WERI-Rb-1 (cell line): ENCODE measurements around the gene IBA57.

Source experiments
- DNase-seq: peaks from one replicate; pipeline ENCODE4 v3.0.0-alpha.2; 2020
- H3K27ac ChIP-seq: fragments of 250-450 bp; sonication (Bioruptor Pico); 2 replicates; pipeline ENCODE4 v1.5.1; 2020; ENCODE audit warnings: mild to moderate bottlenecking, moderate library complexity
- H3K27me3 ChIP-seq: fragments of 250-450 bp; sonication (Bioruptor Pico); 2 replicates; pipeline ENCODE4 v1.5.1; 2021; ENCODE audit warnings: mild to moderate bottlenecking, low read depth, moderate library complexity; ENCODE audit not compliant: insufficient read depth, severe bottlenecking
- H3K36me3 ChIP-seq: fragments of 250-450 bp; sonication (Bioruptor Pico); 2 replicates; pipeline ENCODE4 v1.5.1; 2020; ENCODE audit warnings: mild to moderate bottlenecking, moderate library complexity
- H3K4me3 ChIP-seq: 2 replicates; pipeline ENCODE4 v1.5.1; 2011; ENCODE audit warnings: low read depth, mild to moderate bottlenecking, control low read depth, low read length
- H3K9me3 ChIP-seq: fragments of 250-450 bp; sonication (Bioruptor Pico); 2 replicates; pipeline ENCODE4 v1.5.1; 2021; ENCODE audit warnings: mild to moderate bottlenecking, moderate library complexity; ENCODE audit not compliant: severe bottlenecking
- TF ChIP-seq, protein P1 (sequence below): IDR thresholded peaks from 2 replicates; pipeline ENCODE4 v1.5.1; 2011; ENCODE audit warnings: low read depth, mild to moderate bottlenecking, control low read depth, inconsistent platforms, low read length

IBA57 gene

DNA sequence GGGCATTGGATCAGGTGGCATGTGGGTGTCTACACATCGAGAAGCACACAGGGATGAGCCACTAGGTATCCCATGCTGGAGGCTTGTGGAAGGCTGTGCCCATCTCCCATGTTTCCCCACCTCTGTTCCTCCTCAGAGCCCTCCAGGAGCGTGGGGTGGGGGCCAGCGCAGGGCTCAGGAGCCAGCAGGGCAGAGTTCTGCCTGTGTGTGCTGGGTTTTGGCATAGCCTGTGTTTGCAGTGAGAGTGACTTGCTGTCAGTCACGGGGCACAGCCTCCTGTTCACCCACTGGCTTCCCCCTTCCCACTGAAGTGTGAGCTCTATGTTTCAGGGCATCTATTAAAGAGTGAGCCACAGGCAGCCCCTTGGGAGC lies 10.4 kb downstream of the IBA57 start:
- no peaks in the 10 kb centered on the region for H3K36me3 ChIP-seq
- H3K27ac ChIP-seq = no peak overlapping the region
- TF ChIP-seq, protein P1, sequence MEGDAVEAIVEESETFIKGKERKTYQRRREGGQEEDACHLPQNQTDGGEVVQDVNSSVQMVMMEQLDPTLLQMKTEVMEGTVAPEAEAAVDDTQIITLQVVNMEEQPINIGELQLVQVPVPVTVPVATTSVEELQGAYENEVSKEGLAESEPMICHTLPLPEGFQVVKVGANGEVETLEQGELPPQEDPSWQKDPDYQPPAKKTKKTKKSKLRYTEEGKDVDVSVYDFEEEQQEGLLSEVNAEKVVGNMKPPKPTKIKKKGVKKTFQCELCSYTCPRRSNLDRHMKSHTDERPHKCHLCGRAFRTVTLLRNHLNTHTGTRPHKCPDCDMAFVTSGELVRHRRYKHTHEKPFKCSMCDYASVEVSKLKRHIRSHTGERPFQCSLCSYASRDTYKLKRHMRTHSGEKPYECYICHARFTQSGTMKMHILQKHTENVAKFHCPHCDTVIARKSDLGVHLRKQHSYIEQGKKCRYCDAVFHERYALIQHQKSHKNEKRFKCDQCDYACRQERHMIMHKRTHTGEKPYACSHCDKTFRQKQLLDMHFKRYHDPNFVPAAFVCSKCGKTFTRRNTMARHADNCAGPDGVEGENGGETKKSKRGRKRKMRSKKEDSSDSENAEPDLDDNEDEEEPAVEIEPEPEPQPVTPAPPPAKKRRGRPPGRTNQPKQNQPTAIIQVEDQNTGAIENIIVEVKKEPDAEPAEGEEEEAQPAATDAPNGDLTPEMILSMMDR = no peak
- no peaks in the 10 kb centered on the region for H3K9me3 ChIP-seq
- H3K4me3 ChIP-seq = no peak overlapping the region
- no peaks in the 10 kb centered on the region for H3K27me3 ChIP-seq
- DNase-seq = no peak

DNA sequence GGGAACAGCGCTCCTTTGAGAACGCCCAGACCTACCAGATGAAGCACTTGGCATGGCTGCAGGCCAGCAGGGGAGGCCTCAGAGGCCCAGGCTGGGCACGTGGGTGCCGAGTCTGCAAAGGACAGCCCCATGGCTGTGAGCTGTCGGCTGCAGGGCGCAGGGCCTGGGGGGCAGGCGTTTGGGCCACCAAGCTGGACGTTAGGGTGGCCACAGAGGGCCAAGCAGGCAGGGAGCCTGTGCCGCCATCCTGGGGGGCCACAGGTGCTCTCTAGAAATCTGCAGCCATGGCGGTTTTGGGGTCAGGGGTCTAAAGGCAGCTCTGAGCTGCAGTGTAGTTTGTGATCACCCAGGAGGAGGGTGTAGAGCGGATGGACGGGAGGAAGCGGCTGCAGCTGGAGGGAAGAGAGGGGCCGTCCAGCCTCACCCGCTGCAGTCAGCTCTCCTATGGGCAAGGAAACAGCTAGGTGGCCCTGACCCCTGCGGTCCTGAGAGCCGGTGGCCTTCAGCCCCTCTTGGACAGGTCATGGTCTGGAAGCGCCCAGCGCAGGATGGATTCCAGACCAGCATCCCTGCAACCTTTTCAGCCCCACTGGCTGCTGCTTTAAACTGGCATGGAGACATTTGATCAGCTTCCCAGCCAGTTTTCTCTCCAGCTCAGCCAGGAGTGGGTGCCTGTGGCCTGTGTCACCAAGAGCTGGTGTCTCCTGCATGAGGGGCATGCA lies 11.0 kb downstream of the IBA57 start:
- TF ChIP-seq, protein P1 = no peak
- Histone ChIP-seq H3K9me3 (no peaks in the 10 kb centered on the region), H3K27ac (no peak overlapping the region), H3K36me3 (no peaks in the 10 kb centered on the region), H3K27me3 (no peaks in the 10 kb centered on the region), H3K4me3 (no peak overlapping the region)
- DNase-seq = no peak

DNA sequence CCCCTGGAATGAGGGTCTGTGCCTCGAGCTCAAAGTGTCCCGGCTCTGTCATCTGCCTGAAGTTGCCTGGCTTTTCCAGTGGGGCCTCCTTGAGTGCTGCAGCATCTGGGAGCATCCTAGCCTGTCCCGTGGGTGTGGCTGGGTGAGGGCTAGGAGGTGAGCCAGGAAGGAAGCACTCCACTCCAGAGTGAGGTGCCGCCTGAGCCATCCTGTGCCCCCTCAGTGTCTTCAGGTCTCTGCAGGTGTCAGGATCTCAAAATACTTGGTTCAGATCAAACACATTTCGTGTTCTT lies 11.5 kb downstream of the IBA57 start:
- no peaks in the 10 kb centered on the region for H3K27me3 ChIP-seq
- no peaks in the 10 kb centered on the region for H3K9me3 ChIP-seq
- no peak overlapping the region for H3K27ac ChIP-seq
- TF ChIP-seq, protein P1 = no peak
- H3K4me3 ChIP-seq = no peak overlapping the region
- DNase-seq = no peak
- no peaks in the 10 kb centered on the region for H3K36me3 ChIP-seq

DNA sequence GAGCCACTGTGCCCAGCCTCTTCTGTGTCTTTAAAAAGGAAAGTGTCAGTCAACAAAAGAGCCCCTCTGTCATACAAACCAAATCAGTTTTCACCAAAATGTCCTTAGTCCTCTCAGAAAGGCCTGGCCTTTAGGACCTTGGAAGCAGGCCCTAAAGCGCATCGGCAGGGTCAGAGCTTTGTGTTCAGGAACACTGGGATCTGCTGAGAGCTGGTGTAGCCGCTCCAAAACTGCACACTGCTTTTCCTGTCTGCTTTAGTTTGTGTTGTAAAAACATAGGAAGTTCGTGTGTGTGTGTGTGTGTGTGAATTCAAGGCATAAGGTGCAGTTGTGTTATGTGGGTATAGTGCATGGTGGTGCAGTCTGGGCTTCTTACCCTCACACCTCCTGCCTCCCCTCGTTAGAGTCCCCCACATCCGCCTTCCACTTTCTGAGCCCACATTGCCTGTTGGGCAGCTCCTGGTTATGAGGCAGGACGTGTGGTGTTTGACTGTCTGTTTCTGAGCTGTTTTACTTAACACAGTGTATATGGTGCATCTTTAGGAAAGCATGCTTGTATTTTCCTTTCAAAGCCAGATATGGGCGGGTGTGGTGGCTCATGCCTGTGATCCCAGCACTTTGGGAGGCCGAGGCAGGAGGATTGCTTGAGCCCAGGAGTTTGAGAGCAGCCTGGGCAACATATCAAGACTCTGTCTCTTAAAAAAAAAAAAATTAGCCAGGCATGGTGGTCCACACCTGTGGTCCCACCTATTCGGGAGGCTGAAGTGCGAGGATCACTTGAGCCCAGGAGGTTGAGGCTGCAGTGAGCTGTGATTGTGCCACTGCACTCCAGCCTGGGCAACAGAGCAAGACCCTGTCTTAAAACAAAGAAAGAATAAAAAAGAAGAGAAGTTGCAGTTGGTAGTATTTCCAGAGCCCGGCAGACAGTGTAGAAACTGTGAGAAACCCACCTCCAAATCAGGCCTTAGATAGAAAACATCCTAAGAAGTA lies 12.4 kb downstream of the IBA57 start:
- no peak for DNase-seq
- Histone ChIP-seq H3K27me3 (no peaks in the 10 kb centered on the region), H3K27ac (no peak overlapping the region), H3K9me3 (no peaks in the 10 kb centered on the region), H3K4me3 (no peak overlapping the region), H3K36me3 (no peaks in the 10 kb centered on the region)
- TF ChIP-seq, protein P1 = no peak

DNA sequence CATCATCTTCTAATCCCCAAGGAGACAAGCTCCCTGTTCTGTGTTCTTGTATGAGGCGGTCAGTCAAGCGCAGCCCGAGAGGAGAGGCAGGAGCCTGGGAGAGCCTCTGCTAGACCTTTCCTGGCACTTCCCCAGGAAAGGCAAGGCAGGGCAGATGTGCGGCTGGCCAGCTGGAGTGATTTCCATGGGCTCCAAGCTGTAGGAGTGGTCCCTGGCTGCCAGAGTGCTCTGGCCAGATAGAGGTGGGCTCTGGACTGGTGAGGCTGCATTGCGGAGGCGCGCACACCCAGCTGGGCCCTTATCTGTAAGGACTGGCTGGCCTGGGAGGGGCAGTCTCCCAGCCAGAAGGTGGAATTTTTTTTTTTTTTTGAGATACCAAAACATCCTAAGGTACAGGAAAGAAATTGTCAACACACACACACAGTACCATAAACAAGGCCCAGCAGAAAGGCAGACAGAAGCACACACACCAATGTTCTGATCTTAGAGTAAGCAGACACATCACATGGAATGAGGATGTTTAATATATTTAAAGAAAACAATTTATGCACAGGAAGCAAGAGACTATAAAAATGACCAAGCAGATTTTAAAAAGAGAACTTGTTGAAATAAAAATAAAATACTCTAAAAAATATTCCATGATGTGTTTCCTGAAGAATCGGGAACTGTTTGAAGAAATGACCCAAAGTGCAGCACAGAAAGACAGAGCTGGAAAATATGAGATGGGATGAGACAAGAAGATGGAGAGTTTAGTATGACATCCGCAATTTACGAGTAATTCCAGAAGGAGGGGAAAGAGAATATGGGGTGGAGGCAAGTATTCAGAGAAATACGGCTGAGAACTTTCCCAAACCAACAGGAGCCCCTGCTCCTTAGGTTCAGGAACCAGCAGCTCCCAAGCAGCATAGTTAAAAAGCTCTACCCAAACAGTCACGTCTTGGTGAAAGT lies 13.4 kb downstream of the IBA57 start:
- H3K27me3 ChIP-seq = no peaks in the 10 kb centered on the region
- no peaks in the 10 kb centered on the region for H3K36me3 ChIP-seq
- TF ChIP-seq, protein P1 = no peak
- H3K4me3 ChIP-seq = no peak overlapping the region
- no peak overlapping the region for H3K27ac ChIP-seq
- DNase-seq = no peak
- no peaks in the 10 kb centered on the region for H3K9me3 ChIP-seq
